HG03442 (cell line): Measurements from ENCODE around the gene HMGN4.
"Not testable (repeated sequence)": the region's sequence is repeated elsewhere in the genome, so short reads cannot be mapped to it uniquely, and the experiment has no call there.

Experiments used
- ATAC-seq: cut with Tn5 transposase; IDR thresholded peaks from one replicate; pipeline ENCODE4 v1.9.1; 2021; ENCODE audit warnings: mild to moderate bottlenecking, moderate library complexity; ENCODE audit not compliant: unreplicated experiment

HMGN4 gene

DNA sequence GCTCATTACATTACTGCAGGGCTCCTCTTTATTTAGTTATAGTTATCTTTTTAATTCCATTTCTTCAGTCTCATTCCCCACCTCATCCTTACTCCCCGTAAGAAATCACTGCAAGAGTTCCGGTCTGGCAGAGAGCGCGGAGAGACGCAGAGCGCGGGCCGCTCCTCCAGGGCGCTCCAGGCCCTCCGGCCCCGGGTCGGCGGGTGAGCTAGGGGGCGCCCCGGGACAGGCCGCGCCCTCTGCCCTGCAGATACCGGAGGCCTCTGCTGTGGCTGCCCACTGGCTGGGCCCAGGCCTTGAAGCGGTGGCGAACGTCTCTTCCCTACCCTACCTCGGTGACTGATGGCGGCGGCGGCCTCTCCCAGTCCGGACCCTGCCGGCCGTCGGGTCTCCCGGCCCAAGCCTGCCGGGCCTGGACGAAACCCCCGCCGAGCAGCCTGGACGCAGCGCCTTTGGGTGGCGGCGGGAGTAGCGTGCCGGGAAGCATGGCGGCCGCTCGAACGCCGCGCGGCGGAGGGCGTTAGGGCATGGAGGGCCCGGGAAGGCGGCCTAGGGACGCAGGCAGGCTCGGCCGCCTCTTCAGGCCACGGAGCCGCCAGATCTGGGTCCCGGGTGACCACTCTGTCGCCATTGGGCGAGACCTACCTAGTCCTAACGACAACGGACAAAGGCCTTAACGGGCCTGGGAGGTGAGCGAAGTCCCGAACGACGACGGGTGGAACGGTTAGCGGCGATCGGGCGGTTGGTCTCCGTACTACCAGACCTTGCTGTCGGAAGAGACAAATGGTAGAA lies 16.4 kb upstream of the HMGN4 start:
- ATAC-seq = peak; percentile 73

GRCh38 chr6:26522486-26523228 lies 15.5 kb upstream of the HMGN4 start:
- ATAC-seq = not testable (repeated sequence)

DNA sequence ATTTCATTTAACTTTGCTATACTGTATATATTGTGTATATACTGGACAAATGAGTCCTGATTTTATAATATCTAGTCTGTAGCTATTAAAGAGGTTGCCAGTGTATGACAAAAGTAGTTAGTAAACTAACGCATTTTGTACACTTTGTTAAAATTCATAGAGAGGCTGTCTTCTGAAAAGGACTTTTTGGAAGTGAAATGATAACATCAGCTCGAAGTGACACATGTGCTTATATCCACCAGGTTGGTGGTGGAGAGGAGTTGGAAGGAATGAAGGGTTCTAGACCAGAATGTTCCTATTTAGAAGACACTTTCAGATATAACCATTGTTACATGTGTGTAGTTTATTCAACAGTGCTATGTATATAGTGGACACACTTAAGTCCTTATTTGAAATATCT lies 13.9 kb upstream of the HMGN4 start:
- not testable (repeated sequence) for ATAC-seq

- no peak for ATAC-seq
Measured at GRCh38 chr6:26524722-26525370, 13.3 kb upstream of the HMGN4 start.

GRCh38 chr6:26525838-26526237 lies 12.3 kb upstream of the HMGN4 start:
- no peak for ATAC-seq

DNA sequence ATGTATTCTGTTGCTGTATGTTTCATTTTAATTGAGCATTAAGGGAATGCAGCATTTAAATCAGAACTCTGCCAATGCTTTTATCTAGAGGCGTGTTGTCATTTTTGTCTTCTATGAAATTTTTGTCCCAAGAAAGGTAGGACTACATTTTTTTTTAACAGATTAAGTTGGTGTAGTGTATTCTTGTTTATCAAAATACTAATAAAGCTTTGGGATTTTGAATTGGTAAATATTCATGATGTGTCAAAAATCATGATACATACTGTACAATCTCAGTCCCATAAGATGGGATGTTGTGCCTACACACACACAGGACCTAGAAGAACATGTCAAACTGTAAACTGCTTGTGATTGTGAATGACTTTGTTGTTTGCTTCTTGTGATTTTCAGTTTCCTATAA lies 11.2 kb upstream of the HMGN4 start:
- no peak for ATAC-seq

DNA sequence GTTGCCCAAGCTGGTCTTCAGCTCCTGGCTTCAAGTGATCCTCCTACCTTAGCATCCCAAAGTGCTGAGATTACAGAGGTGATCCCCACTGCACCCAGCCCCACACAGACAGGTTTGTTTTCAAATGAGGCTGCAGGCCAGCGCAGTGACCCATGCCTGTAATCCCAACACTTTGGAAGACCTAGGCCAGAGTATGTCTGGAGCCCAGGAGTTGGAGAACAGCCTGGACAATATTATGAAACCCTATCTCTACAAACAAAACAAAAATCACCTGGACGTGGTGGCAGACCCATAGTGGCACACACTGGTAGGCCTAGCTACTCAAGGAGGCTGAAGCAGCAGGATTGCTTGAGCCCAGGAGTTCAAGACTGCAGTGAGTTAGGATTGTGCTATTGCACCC lies 8.0 kb upstream of the HMGN4 start:
- no peak for ATAC-seq

DNA sequence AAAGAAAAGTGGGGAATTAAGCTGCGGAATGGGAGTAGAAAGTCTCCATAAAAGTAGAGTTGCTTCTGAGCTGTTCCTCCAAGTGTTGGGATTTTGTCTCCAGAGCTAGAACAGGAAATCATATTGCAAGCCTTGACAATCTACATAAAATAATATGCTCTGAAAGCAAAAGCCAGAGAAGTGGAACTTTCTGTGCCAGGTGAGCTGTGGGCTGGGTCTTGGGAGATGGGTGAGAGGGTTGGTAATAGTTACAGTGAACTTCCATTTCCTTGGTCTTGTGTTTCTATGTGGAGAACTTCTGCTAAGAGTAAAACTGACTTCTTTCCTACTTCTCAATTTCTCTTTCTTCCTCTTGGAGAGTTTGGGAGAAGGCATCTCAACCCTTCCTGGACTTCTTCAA lies 6.3 kb upstream of the HMGN4 start:
- no peak for ATAC-seq

DNA sequence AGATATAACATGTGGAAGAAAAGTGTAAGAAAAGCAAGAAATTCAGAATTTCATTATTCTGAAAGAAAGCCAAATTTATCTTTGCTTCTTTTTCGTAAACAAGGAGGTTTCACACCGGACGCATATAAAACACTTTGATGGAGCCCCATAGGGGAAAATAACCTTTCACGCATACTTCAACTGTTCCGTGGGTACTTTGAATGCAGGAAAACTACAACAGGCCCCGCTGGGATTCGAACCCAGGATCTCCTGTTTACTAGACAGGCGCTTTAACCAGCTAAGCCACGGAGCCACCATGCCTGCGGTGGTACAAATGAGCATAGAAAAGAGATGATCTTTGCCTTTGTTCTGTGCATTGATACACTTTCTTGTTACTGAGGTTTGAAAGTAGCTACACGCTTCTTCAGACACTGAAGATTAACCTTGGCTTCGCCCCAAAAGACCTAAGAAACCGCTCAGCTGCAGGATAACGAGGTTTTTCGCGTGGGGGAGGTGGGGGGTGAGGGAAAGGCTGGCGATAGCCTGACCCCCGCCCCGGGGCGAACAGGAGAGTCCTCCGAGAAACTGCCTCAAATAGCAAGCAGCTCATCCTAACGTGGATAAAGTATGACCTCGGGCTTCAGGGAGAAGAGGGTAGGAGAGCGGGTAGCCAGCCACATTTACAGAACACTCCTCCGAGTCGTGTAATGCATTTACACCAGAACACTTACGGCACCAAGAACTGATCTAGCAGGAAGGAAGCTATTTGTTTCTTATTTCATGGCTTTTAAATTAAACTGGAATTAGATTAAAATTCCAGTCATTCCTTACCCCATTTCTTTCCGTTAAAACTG lies 5.3 kb upstream of the HMGN4 start:
- peak; percentile 27 for ATAC-seq

DNA sequence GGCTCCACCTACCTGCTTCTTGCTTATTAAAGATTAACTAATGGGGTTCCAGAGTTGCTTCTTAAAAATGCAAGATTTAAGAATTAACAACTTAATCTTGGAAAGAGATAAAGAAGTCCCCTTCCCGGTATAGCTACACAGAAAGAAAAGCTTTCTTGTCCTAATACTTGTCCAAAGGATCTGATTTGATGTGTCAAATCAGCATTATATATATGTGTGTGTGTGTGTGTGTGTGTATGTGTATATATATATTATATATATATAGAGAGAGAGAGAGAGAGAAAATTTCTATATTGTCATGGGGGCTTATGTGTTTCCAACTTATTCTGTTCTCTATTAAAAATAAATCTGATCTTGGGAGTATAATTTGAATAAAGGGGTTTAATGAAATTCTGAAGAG lies 4.6 kb upstream of the HMGN4 start:
- no peak for ATAC-seq

GRCh38 chr6:26534681-26535465 lies 3.3 kb upstream of the HMGN4 start:
- no peak for ATAC-seq

GRCh38 chr6:26536571-26537159 lies 1.5 kb upstream of the HMGN4 start:
- no peak for ATAC-seq

DNA sequence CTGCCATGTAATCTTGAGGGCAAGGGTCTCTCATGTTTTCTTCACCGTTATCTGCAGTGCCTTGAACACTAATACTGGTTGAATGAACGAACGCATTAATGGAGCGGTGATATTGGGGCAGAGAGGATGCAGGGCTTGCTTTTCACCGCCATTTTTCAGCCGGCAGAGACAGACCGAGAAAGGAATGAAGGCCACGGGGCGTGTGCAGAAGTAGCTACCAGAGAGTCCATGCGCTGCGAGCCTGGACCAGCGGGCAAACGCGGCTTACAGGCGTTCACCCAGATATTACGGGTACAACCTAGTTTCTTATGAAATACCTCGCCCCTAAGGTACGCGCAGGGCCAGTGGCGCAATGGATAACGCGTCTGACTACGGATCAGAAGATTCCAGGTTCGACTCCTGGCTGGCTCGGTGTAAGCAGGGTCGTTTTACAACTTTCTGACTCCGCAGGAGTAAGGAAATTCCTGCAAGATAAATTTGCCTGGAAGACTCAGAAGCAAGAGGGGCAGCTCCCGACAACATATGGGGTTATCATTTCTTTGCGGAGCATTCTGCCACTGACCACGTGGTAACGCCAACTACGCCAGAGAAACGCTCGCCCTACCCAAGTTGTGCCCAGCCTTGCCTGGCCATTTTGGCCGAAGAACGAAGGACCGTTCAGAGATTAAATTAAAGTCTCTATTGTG lies 863 bp upstream of the HMGN4 start:
- ATAC-seq = peak; percentile 41

DNA sequence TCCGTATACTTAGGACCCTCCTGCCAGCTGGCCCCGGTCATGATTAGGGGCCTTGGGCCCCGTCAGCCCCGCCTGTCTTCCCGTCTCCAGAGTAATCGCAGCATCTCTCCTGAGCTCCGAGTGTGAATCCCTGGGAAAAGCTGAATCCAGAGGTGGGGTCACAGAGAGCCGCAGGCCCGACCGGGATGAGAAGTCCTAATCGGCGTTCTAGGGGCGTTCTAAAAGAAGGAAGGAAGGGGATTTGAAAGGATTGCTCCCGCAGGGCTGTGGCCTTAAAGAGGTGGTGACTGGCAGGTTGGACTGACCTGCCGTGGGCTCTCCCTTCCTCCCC lies 371 bp downstream of the HMGN4 start:
- ATAC-seq = no peak

GRCh38 chr6:26539071-26539615 lies 977 bp downstream of the HMGN4 start:
- ATAC-seq = no peak

DNA sequence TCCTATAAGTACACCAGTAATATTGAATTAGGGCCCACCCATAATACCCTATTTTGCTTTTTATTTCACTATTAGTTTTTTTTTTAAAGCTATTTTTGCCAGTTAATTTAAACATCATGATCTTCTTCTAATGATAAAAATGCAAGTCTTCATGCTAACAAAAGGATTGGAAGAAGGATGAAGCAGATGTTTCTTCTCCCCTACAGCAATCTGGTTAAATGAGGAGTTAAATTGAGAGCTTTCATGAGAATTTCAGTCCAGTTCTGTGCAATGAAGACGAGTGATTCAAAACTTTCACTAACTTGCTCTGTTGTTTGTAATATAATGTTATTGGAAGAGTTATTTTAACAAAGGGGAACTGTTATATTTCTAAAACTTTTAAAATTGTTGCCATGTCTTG lies 3.4 kb downstream of the HMGN4 start:
- no peak for ATAC-seq

- ATAC-seq = no peak
Measured at GRCh38 chr6:26543953-26544352, 5.8 kb downstream of the HMGN4 start.

- ATAC-seq = no peak
Measured at GRCh38 chr6:26544473-26544872, 6.3 kb downstream of the HMGN4 start.

- no peak for ATAC-seq
Measured at GRCh38 chr6:26545627-26546026, 7.5 kb downstream of the HMGN4 start.
